NCI-H82 treated with DMSO at 0.1 percent for 48 hours (cell line): Measurements from ENCODE around the gene COQ6.
"Not testable (repeated sequence)": the region's sequence is repeated elsewhere in the genome, so short reads cannot be mapped to it uniquely, and the experiment has no call there.

Source experiments
- DNase-seq: peaks from one replicate; lab custom pipeline; 2025; ENCODE audit not compliant: unreplicated experiment; lab: John Stamatoyannopoulos, UW

The COQ6 gene

GRCh38 chr14:73949752-73950734, at the start of gene COQ6, which contains the start of gene FAM161B:
Gene COQ6 (plus strand): TSS chr14:73950302. CDS start chr14:73950333, 31 bp downstream.
Gene FAM161B (minus strand): TSS chr14:73950094. CDS start chr14:73950026, 68 bp downstream.
- DNase-seq: peak; percentile 77

DNA sequence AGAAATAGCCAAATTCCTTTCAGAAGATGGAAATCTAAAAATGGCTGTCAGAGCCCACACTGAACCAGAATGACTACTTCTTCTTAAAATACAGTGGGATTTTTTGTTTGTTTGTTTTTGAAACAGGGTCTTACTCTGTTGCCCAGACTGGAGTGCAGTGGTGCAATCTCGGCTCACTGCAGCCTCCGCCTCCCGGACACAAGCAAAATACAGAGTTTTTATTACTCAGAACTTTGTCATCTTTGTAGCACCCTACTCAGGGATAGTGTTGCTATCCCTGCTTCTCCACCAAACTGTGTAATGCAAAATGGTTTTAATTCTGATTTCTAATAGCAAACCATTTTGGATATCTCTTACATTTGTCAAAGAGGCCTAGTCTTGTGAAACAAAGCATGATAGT, 47.1 kb upstream of the COQ6 start:
- DNase-seq: no peak

DNA sequence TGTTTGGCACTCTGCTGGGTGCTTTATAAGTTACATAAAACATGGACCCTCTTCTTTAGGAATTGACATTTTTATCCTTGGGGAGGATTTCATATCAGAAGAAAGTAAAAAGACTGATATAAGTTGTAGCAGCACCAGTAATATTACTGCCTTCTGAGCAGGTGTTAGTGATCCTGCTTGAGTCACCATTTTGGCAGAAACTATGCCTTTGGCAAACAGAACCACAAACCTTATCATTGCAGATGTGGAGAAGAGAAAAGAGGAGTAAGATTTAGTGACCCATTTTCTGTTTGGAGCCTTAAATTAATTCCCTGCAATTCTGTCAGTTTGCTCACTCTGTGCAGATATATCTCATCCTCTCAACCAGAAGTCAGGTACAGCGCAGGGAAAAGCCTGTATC, 40.4 kb upstream of the COQ6 start:
- DNase-seq: no peak

- DNase-seq: no peak
Observed at GRCh38 chr14:73913256-73913655, 36.8 kb upstream of the COQ6 start.

GRCh38 chr14:73916324-73916723, 33.8 kb upstream of the COQ6 start:
- no peak for DNase-seq

- DNase-seq: not testable (repeated sequence)
Observed at GRCh38 chr14:73919457-73919856, 30.6 kb upstream of the COQ6 start.

DNA sequence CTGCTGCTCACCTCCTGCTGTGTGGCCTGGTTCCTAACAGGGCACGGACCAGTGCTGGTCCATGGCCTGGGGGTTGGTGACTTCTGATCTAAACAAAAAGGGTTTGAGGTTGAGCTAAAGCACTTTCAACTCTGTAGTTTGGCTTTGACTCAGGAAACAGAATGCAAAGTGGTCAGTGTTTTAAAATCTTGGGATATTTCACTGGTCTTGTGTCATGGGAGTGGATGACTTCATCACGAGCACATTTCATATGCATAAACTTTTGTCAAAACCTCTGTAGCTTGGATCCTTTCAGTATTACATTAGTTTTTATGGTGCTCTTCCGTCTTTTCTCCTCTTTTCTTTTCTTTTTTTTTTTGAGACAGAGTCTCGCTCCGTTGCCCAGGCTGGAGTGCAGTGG, 25.8 kb upstream of the COQ6 start:
- no peak for DNase-seq

- DNase-seq: no peak
Observed at GRCh38 chr14:73935666-73936065, 14.4 kb upstream of the COQ6 start.

- DNase-seq: no peak
Observed at GRCh38 chr14:73936548-73936947, 13.6 kb upstream of the COQ6 start.

DNA sequence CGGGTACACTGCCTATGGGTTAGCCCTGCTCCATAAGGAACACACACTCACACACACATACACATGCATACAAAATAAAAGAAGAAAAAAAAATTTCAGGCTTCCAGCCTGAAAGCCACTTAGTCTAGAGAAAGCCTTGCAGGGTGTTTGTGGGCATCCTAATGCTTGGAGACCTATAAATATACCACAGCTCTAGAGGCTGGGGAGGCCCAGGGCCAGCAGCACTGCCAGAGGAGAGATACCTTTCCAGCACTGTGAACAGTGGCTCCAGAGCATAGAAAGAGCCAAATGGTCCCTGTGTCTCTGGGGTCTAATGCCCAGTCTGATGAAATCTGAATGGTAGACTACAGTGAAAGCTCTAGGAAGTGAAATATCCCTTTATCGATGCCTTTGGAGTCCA, 13.1 kb upstream of the COQ6 start:
- DNase-seq: no peak

DNA sequence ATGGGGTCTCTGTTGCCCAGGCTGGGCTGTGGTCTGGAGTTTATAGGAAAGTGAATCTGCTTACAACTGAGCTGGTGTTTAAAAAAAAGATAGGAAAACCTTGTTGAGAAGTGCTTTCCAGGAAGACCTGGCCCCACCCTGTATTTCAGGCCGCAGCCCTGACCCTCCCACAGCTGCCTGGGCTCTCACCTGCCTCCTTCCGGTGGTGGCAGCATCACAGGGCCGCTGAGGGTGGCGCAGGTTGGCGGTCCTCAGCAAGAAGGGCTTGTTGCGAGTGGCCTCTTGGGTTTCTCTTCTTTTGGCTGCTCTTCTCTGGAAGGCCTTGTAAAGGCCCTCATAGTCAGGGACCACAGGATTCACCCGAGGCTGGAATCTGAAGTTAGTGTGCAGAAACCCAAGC, 7.9 kb upstream of the COQ6 start:
- DNase-seq: no peak

DNA sequence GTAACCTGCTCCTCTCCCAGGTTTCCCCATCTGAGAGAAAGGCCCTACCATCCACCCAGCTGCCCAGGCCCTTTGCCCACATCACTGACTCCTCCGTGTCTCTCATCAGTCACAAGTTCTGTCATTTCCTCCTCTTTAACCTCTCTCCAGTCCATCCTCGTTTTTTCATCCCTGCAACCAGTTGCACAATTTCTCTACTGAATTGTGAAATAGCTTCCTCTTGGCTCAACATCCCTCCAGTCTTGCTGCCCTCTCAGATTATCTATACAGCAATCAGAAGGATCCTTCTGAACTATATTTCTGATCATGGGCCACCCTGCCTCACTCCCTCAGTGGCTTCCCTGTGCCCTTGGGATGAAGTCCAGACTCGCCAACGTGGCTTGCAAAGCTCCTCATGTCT, 7.0 kb upstream of the COQ6 start:
- DNase-seq: no peak

GRCh38 chr14:73944432-73945158, 5.5 kb upstream of the COQ6 start:
- DNase-seq: no peak

DNA sequence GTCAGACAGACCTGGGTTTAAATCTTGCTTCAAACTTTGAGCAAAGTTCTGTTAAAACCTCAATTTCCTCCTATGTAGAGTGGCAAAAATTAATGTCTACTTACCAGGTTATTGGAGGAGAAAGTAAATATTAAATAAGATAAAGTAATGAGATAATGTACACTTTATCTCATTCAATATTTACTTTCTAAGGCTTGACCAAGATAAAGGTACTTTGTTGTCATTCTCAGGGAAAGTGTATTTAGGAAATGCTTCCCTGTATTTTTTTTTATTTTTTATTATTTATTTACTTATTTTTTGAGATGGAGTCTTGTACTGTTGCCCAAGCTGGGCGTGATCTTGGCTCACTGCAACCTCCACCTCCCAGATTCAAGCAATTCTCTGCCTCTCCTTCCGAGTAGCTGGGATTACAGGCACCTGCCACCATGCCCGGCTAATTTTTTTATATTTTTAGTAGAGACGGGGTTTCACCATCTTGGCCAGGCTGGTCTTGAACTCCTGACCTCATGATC, 4.9 kb upstream of the COQ6 start:
- DNase-seq: no peak

DNA sequence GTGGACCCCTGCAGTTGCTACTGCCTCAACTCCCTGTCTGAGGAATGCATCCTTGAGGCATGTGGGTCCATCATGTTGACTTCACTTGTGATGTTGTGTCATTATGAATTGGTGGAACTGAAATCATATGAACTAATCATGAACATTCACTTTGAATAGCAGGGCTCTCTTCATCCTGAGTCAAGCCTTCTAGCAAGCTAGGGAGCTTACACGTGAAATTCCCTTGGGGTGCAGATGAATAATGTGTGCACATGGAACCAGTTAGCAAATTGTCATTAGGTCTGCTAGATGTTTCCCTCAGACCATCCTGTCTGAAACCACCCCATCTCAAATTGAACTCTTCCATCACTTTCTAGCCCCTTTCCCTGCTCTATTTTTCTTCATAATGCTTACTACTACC, 3.6 kb downstream of the COQ6 start:
- DNase-seq: no peak

DNA sequence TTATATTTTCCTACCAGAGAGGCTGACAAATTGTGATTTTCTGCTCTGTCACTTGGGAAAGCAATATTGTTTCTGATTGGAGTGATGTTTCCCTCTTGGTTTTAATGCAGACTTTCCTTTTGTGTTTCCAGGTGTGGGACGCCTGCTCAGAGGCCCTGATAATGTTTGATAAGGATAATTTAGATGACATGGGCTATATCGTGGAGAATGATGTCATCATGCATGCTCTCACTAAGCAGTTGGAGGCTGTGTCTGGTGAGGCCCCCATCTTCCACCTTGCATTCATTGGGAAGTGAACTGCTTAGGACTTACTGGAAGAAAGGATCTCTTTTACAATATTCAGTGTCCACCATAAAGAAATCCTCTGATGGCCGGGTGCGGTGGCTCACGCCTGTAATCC, 5.6 kb downstream of the COQ6 start:
- DNase-seq: no peak

GRCh38 chr14:73958591-73958990, 8.5 kb downstream of the COQ6 start:
- no peak for DNase-seq

DNA sequence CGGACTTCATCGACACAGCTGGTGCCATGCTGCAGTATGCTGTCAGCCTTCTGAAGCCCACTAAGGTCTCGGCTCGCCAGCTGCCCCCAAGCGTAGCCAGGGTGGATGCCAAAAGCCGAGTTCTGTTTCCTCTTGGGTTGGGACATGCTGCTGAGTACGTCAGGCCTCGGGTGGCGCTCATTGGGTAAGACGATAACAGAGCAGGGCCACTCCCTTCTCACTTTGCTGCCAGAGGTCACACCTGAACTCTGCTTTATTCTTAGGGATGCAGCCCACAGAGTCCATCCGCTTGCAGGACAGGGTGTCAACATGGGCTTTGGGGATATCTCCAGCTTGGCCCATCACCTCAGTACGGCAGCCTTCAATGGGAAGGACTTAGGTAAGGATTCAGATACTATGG, 11.1 kb downstream of the COQ6 start:
- DNase-seq: no peak

GRCh38 chr14:73965216-73965615, 15.1 kb downstream of the COQ6 start:
- no peak for DNase-seq

DNA sequence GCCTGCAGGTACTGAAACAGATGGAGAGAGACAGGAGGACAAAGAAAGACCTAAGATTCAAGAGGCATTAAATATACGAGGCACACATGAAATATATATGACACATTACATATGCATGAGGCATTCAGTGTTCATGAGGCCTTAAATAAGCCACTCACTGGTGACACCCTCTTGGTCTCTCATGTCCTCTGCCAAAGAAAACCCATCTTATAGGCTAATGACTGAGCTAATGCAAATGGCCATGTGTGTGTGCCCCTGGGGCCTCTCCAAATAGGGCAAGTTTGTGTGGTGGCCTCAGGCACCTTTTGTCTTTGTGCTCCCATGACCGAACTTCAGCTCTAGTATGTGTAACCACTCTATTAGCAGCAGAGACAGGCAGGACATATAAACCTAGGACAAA, 18.8 kb downstream of the COQ6 start:
- DNase-seq: no peak

- peak; percentile 28 for DNase-seq
Observed at GRCh38 chr14:73973497-73973896, 23.4 kb downstream of the COQ6 start.

GRCh38 chr14:73976125-73976524, 26.0 kb downstream of the COQ6 start:
- DNase-seq: peak; percentile 3
